Measurements from ENCODE around the gene BCDIN3D. TPM values are rescaled to one million over a fixed set of nuclear protein-coding genes. Genes with fewer than 3 reads are reported as not detected.

The BCDIN3D gene
- total RNA-seq, 1 donor = 5.4 TPM

DNA sequence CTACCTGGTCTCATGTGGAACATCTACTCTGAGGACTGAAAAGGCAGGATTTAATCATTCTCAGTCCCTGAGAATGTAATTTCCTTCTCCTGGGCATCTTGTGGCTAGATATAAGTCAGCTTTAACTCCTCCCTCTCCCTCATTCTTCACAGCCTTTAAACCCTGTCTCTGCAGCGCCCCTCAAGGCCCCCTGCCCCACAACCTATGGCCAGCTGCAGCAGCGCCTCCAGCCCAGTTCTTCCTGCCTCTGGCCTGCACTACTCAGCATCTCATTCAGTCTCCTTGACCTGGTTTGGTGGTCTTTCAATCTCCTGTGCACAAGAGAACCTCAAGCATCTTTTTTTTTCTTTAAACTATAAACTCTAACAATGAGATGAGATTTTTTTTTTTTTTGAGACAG is 44.0 kb downstream of the BCDIN3D start:
- H3K27ac ChIP-seq (ENCODE audit: low read depth, low read length) = no peak overlapping the region
- no peaks in the 10 kb centered on the region for H3K79me2 ChIP-seq (ENCODE audit: insufficient read depth, low read length)
- H3K4me2 ChIP-seq (ENCODE audit: insufficient read depth, low read length) = no peak overlapping the region
- no peaks in the 10 kb centered on the region for H3K4me1 ChIP-seq (ENCODE audit: insufficient read depth, low read length)
- no peak for DNase-seq (ENCODE audit: insufficient read length, low spot score, missing footprints)
- H4K20me1 ChIP-seq (ENCODE audit: insufficient read depth, low read length) = peaks cover 18% of the 10 kb centered on the region
- no peak overlapping the region for H2AFZ ChIP-seq (ENCODE audit: low read length)
- H3K9me3 ChIP-seq (ENCODE audit: low read depth, low read length) = no peaks in the 10 kb centered on the region
- no peak overlapping the region for H3K4me3 ChIP-seq (ENCODE audit: insufficient read depth, low read length)
- TF ChIP-seq, protein P1, sequence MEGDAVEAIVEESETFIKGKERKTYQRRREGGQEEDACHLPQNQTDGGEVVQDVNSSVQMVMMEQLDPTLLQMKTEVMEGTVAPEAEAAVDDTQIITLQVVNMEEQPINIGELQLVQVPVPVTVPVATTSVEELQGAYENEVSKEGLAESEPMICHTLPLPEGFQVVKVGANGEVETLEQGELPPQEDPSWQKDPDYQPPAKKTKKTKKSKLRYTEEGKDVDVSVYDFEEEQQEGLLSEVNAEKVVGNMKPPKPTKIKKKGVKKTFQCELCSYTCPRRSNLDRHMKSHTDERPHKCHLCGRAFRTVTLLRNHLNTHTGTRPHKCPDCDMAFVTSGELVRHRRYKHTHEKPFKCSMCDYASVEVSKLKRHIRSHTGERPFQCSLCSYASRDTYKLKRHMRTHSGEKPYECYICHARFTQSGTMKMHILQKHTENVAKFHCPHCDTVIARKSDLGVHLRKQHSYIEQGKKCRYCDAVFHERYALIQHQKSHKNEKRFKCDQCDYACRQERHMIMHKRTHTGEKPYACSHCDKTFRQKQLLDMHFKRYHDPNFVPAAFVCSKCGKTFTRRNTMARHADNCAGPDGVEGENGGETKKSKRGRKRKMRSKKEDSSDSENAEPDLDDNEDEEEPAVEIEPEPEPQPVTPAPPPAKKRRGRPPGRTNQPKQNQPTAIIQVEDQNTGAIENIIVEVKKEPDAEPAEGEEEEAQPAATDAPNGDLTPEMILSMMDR (IDR thresholded peaks at IDR 0.05; ENCODE audit: extremely low read depth, low read depth, low read length) = no peak
- H3K36me3 ChIP-seq (ENCODE audit: insufficient read depth, low read length) = peaks cover 60% of the 10 kb centered on the region
- no peaks in the 10 kb centered on the region for H3K27me3 ChIP-seq (ENCODE audit: insufficient read depth, low read length)

DNA sequence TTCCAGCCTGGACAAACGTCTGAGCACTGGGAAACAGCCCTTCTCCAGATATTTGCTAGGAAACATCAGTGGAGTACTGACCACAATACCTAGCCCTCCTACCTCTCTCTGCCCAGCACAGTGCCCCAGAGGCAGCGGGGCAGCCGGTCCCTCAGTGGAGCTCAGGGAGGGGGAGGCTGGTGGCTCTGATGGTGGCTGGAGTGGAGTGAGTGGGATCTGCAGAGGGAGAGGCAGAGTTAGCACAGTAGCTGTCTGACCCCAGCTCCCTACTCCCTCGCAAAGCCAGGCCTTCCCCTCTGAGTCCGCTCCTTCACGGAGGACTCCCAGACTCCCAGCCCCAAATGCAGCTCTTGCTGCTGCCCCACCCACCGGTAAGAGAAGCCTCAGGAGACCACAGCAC is 44.7 kb downstream of the BCDIN3D start:
- Histone ChIP-seq H4K20me1 (ENCODE audit: insufficient read depth, low read length) (peaks cover 11% of the 10 kb centered on the region), H3K9me3 (ENCODE audit: low read depth, low read length) (no peaks in the 10 kb centered on the region), H3K27me3 (ENCODE audit: insufficient read depth, low read length) (no peaks in the 10 kb centered on the region), H2AFZ (ENCODE audit: low read length) (no peak overlapping the region), H3K27ac (ENCODE audit: low read depth, low read length) (no peak overlapping the region), H3K36me3 (ENCODE audit: insufficient read depth, low read length) (peaks cover 53% of the 10 kb centered on the region), H3K4me3 (ENCODE audit: insufficient read depth, low read length) (no peak overlapping the region), H3K79me2 (ENCODE audit: insufficient read depth, low read length) (no peaks in the 10 kb centered on the region), H3K4me2 (ENCODE audit: insufficient read depth, low read length) (no peak overlapping the region), H3K4me1 (ENCODE audit: insufficient read depth, low read length) (no peaks in the 10 kb centered on the region)
- TF ChIP-seq, protein P1 (IDR thresholded peaks at IDR 0.05; ENCODE audit: extremely low read depth, low read depth, low read length) = no peak
- no peak for DNase-seq (ENCODE audit: insufficient read length, low spot score, missing footprints)

DNA sequence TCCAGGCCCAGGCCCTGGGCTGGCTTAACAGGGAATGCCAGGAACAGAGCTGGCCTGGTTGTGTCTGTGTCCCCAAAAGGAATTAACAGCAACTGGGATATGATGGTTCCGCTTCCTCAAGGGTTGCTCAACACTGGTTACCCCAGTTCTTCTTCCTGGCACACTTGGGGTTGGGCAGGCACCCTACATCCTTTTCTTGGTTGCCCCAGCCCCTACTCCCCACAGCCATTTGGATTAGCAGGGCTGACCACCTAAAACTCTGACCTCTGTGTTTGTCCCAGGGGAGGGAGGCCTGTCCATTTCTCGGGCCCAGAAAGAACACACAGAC is 45.5 kb downstream of the BCDIN3D start:
- TF ChIP-seq, protein P1 (IDR thresholded peaks at IDR 0.05; ENCODE audit: extremely low read depth, low read depth, low read length) = no peak
- H3K36me3 ChIP-seq (ENCODE audit: insufficient read depth, low read length) = peaks cover 45% of the 10 kb centered on the region
- no peaks in the 10 kb centered on the region for H3K9me3 ChIP-seq (ENCODE audit: low read depth, low read length)
- no peak overlapping the region for H3K4me3 ChIP-seq (ENCODE audit: insufficient read depth, low read length)
- H3K4me2 ChIP-seq (ENCODE audit: insufficient read depth, low read length) = no peak overlapping the region
- DNase-seq (ENCODE audit: insufficient read length, low spot score, missing footprints) = no peak
- H3K27me3 ChIP-seq (ENCODE audit: insufficient read depth, low read length) = no peaks in the 10 kb centered on the region
- H2AFZ ChIP-seq (ENCODE audit: low read length) = no peak overlapping the region
- no peak overlapping the region for H3K27ac ChIP-seq (ENCODE audit: low read depth, low read length)
- no peaks in the 10 kb centered on the region for H3K4me1 ChIP-seq (ENCODE audit: insufficient read depth, low read length)
- peaks cover 11% of the 10 kb centered on the region for H4K20me1 ChIP-seq (ENCODE audit: insufficient read depth, low read length)
- H3K79me2 ChIP-seq (ENCODE audit: insufficient read depth, low read length) = no peaks in the 10 kb centered on the region

DNA sequence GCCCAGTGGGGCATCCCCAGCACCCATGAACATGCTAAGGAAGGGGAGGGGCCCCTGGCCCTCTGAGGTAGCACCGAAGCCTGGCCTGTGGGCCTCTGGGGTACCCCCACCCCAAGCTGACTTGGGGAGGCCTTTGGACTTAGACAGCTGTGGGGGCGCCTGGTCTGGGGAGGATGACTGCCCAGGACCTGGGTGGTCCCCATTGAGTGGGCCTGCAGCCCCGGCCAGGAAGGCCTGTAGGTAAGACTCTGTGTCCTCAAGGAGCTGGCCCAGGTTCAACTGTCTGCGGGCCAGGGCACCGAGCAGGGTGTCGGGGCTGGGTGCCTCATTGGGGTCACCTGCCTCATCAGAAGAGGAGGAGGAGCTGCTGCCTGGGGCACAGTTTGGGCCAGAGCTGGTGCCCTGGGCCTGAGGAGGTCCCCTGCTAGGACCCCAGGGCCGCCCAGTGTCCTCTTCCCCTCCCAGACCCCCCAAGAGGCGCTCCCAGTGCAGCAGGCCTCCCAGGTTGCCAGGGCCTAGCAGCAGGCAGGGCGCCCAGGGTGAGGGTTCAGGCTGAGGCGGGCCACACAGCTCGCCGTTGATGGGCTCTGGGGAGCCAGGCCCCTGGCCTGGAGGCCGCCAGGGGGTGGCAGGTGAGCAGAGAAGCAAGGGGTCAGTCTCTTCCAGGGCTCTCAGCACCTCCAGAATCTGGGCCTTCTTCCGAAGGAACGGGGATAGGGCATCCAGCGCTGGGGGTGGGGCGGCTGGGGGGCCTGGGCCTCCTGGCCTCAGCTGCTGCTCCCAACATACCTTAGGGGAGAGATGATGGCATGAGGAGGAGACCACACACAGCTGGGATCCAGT is 46.1 kb downstream of the BCDIN3D start:
- no peaks in the 10 kb centered on the region for H3K27me3 ChIP-seq (ENCODE audit: insufficient read depth, low read length)

More for the DNA sequence above, 46.1 kb downstream of the BCDIN3D start:
- Histone ChIP-seq H3K4me3 (ENCODE audit: insufficient read depth, low read length) (no peak overlapping the region), H3K9me3 (ENCODE audit: low read depth, low read length) (no peaks in the 10 kb centered on the region), H3K4me1 (ENCODE audit: insufficient read depth, low read length) (no peaks in the 10 kb centered on the region), H4K20me1 (ENCODE audit: insufficient read depth, low read length) (peaks cover 11% of the 10 kb centered on the region), H3K36me3 (ENCODE audit: insufficient read depth, low read length) (peaks cover 40% of the 10 kb centered on the region), H3K4me2 (ENCODE audit: insufficient read depth, low read length) (no peak overlapping the region), H3K79me2 (ENCODE audit: insufficient read depth, low read length) (no peaks in the 10 kb centered on the region), H3K27ac (ENCODE audit: low read depth, low read length) (no peak overlapping the region), H2AFZ (ENCODE audit: low read length) (no peak overlapping the region)
- TF ChIP-seq, protein P1 (IDR thresholded peaks at IDR 0.05; ENCODE audit: extremely low read depth, low read depth, low read length) = no peak
- DNase-seq (ENCODE audit: insufficient read length, low spot score, missing footprints) = peak; percentile 73
